Subcutaneous abdominal adipose tissue (tissue), 5 donors: ENCODE measurements around the gene BPIFB2.

Source experiments
- H3K27ac ChIP-seq: one replicate; pipeline ENCODE4 v1.7.0; 2013; ENCODE audit warnings: low read depth, mild to moderate bottlenecking, inconsistent platforms, low read length, moderate library complexity
- H3K27me3 ChIP-seq, 5 donors: one replicate each; pipeline ENCODE4 v1.7.0; 2013; ENCODE audit warnings: low read length in 5 of 5, inconsistent platforms in 1 of 5; ENCODE audit not compliant: control insufficient read depth in 5 of 5, insufficient read depth in 4 of 5
- H3K36me3 ChIP-seq, 5 donors: one replicate each; pipeline ENCODE4 v1.7.0; 2013; ENCODE audit warnings: low read length in 5 of 5; ENCODE audit not compliant: control insufficient read depth in 5 of 5, insufficient read depth in 5 of 5
- H3K4me1 ChIP-seq, 5 donors: one replicate each; pipeline ENCODE4 v1.7.0; 2013; ENCODE audit warnings: low read length in 5 of 5, mild to moderate bottlenecking in 3 of 5, moderate library complexity in 1 of 5; ENCODE audit not compliant: control insufficient read depth in 5 of 5, insufficient read depth in 5 of 5
- H3K4me3 ChIP-seq, 5 donors: one replicate each; pipeline ENCODE4 v1.7.0; 2013; ENCODE audit warnings: low read length in 5 of 5, low read depth in 1 of 5
- H3K9ac ChIP-seq, 5 donors: one replicate each; pipeline ENCODE4 v1.7.0; 2013; ENCODE audit warnings: low read length in 5 of 5, mild to moderate bottlenecking in 4 of 5, moderate library complexity in 3 of 5
- H3K9me3 ChIP-seq, 5 donors: one replicate each; pipeline ENCODE4 v1.7.0; 2013; ENCODE audit warnings: low read length in 5 of 5; ENCODE audit not compliant: control insufficient read depth in 5 of 5
- donor health status: healthy.
- donor health status: healthy.
- donor health status: healthy.
- donor health status: healthy.
- donor health status: healthy.

Gene BPIFB2

DNA sequence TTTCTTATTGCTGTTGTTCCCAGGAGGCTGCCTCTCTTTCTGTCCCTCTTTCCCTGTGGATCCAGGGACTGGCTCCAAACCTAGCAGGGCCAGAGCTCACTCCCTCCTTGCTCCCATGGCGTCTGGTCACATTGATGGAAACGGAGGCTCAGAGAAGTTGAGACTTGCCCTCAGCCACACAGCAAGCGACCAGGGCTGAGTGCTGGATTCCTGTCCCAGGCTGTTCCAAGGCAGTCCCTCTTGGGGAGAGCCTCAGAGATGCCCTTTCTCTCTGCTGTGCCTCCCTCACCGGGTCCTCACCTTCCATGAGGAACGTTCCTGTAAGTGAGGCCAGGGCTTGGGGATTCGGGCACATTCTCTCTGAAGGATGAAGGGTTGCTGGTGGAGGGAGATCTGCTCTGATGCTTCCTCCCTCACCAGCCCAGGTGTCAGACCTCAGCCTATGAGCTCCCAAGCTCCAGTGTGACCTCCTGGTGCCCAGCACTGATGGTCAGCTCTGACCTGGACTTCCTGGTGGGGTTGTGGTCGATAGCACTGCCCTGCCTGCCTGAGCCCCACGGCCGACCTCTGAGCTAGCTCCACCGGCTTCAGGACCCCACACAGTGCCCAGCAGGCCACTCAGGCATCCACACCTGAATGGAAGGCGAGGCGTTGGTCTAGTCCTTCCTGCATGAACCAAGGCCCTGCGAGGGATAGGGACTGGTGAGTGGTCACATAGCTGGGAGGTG, 30.1 kb upstream of the BPIFB2 start:
- H3K27me3 ChIP-seq = peaks cover 0 to 12% (median 0%) of the 10 kb centered on the region in 5 donors
- no peak overlapping the region for H3K27ac ChIP-seq
- no peak overlapping the region for H3K9ac ChIP-seq
- H3K36me3 ChIP-seq = no peaks in the 10 kb centered on the region
- peaks cover 0 to 5% (median 0%) of the 10 kb centered on the region in 5 donors for H3K4me1 ChIP-seq
- no peaks in the 10 kb centered on the region for H3K9me3 ChIP-seq
- H3K4me3 ChIP-seq = no peak overlapping the region

DNA sequence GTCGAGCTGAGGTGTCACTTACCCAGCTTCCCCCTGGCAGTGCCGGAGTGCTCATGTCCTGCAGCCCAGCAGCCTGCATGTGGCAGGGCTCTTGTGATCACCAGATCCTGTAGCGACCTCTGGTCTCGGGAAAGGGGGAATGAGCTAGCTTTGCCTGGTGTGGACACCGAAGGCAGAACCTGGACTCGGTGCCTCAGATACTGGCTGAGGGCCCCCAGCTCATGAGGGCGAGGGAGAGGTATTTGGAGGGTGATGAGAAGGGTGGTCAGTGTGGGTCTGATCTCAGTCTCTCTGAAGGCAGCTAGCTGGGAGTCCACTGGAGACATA, 29.5 kb upstream of the BPIFB2 start:
- H3K4me3 ChIP-seq = no peak overlapping the region
- H3K9ac ChIP-seq = no peak overlapping the region
- H3K4me1 ChIP-seq = no peaks in the 10 kb centered on the region
- no peaks in the 10 kb centered on the region for H3K9me3 ChIP-seq
- peaks cover 0 to 12% (median 0%) of the 10 kb centered on the region in 5 donors for H3K27me3 ChIP-seq
- H3K27ac ChIP-seq = no peak overlapping the region
- H3K36me3 ChIP-seq = no peaks in the 10 kb centered on the region

DNA sequence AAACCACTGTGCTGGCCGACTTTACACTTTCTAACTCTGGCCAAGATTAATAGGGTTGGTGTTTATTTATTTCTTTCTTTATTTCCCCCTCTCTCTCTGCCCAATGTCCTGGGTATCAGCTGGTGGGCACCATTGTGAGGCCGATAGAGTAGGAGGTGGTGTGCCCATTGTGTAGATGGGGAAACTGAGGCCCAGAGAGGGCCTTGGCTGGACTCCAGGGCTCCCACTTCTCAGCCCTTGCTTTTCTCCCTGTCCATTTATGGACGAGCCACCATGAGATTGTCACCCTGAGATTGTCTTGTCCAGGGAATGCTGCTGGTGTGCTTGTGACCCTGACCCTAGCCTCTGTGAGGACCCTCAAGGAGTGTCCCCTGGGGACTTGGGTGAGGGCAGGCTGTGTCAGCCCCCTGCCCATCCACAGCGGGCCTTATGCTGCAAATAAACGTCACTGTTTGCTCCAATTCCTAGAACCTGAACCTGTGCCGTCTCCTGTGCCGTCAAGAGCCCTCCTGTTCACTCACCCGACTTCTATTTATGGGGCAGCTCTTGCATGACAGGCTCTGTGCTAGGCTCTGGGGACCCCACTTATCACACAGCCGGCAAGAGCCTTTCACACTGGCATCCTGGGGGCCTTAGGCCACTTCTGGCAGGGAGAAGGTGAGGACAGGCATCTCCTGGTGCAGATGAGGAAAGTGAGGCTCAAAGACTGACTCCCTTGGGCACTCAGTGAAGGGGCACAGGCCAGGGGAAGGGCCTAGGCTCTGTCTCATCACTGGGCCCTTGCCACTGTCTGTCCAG, 28.1 kb upstream of the BPIFB2 start:
- no peaks in the 10 kb centered on the region for H3K4me1 ChIP-seq
- H3K9me3 ChIP-seq = no peaks in the 10 kb centered on the region
- H3K27me3 ChIP-seq = peaks cover 0 to 12% (median 0%) of the 10 kb centered on the region in 5 donors
- no peaks in the 10 kb centered on the region for H3K36me3 ChIP-seq
- H3K27ac ChIP-seq = no peak overlapping the region
- no peak overlapping the region for H3K9ac ChIP-seq
- no peak overlapping the region for H3K4me3 ChIP-seq

DNA sequence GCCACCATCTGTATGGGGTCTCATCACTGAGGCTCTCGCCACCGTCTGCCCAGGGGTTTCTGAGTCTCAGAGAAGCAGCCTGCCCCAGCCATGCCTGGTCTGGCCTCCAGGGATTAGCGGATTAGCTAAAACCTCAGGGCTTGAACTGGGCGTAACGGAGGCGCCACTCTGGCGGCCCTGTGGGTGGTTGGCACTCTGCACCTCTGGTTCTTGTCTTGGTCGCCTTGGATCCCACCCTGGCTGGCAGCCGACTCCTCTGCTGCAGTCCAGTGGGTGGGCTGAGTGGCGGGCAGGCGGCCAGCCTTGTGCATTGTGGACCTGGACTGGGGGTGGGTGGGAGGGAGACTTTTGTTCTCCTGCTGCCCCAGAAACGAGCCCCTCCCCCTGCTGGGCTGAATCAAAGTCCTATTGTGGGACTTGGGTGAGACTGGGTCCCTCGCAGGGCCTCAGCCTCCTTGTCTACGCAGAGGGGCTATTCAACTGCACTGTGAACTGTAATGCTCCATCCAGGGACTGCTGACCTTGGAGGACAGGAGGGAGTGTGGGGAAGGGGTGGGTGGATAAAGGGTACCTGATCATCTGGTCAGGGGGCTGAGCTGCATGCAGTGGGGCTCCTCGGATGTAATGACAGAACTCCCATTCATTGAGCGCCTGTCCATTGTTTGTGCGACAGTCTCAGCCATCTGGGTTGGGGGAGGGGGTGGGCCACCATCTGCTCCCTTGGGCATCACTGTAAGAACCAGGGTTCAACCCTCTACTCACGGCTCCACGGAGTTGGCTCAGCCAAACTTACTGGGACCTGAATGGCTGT, 27.2 kb upstream of the BPIFB2 start:
- no peak overlapping the region for H3K4me3 ChIP-seq
- H3K4me1 ChIP-seq = no peaks in the 10 kb centered on the region
- H3K27me3 ChIP-seq = peaks cover 0 to 12% (median 0%) of the 10 kb centered on the region in 5 donors
- H3K27ac ChIP-seq = no peak overlapping the region
- no peak overlapping the region for H3K9ac ChIP-seq
- no peaks in the 10 kb centered on the region for H3K9me3 ChIP-seq
- no peaks in the 10 kb centered on the region for H3K36me3 ChIP-seq

- no peaks in the 10 kb centered on the region for H3K4me1 ChIP-seq
- no peaks in the 10 kb centered on the region for H3K36me3 ChIP-seq
- H3K4me3 ChIP-seq = no peak overlapping the region
- peaks cover 0 to 18% (median 0%) of the 10 kb centered on the region in 5 donors for H3K27me3 ChIP-seq
- no peak overlapping the region for H3K27ac ChIP-seq
- no peaks in the 10 kb centered on the region for H3K9me3 ChIP-seq
- no peak overlapping the region for H3K9ac ChIP-seq
These were observed 26.5 kb upstream of the BPIFB2 start for GRCh38 chr20:32980990-32981389.

GRCh38 chr20:32982617-32983458, 24.7 kb upstream of the BPIFB2 start:
- no peak overlapping the region for H3K9ac ChIP-seq
- no peaks in the 10 kb centered on the region for H3K4me1 ChIP-seq
- no peaks in the 10 kb centered on the region for H3K9me3 ChIP-seq
- H3K4me3 ChIP-seq = no peak overlapping the region
- H3K27ac ChIP-seq = no peak overlapping the region
- no peaks in the 10 kb centered on the region for H3K36me3 ChIP-seq
- peaks cover 0 to 15% (median 10%) of the 10 kb centered on the region in 5 donors for H3K27me3 ChIP-seq

- H3K36me3 ChIP-seq = no peaks in the 10 kb centered on the region
- H3K9me3 ChIP-seq = no peaks in the 10 kb centered on the region
- no peaks in the 10 kb centered on the region for H3K4me1 ChIP-seq
- no peak overlapping the region for H3K27ac ChIP-seq
- peaks cover 0 to 17% (median 10%) of the 10 kb centered on the region in 5 donors for H3K27me3 ChIP-seq
- H3K4me3 ChIP-seq = no peak overlapping the region
- no peak overlapping the region for H3K9ac ChIP-seq
These were observed 23.9 kb upstream of the BPIFB2 start for GRCh38 chr20:32983459-32984112.

DNA sequence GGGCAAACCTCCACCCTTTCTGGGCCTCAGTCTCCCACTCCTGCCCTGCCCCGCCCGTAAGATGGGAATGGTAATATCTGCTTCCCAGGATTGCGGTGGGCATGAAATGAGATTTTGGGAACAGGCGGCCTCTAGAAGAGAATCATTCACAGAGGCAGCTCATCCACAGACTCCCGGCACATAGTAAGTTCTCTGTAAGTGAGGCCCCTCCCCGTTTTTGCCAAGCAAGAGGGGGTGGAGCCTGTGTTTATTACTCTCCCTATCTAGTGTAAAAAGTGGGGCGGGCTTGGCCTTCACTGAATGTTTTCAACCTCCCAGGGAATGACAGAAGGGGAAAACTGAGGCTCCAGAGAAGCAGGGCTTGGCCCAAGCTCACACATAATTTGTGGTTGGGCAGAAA, 23.3 kb upstream of the BPIFB2 start:
- Histone ChIP-seq H3K4me1 (no peaks in the 10 kb centered on the region), H3K9me3 (no peaks in the 10 kb centered on the region), H3K36me3 (no peaks in the 10 kb centered on the region), H3K4me3 (no peak overlapping the region), H3K9ac (no peak overlapping the region), H3K27me3 (peaks cover 0 to 17% (median 10%) of the 10 kb centered on the region in 5 donors), H3K27ac (no peak overlapping the region)

GRCh38 chr20:32984631-32985354, 22.7 kb upstream of the BPIFB2 start:
- Histone ChIP-seq H3K4me3 (no peak overlapping the region), H3K4me1 (no peaks in the 10 kb centered on the region), H3K36me3 (no peaks in the 10 kb centered on the region), H3K27ac (no peak overlapping the region), H3K9me3 (no peaks in the 10 kb centered on the region), H3K9ac (no peak overlapping the region), H3K27me3 (peaks cover 4 to 16% (median 10%) of the 10 kb centered on the region in 5 donors)
